CD4-positive, CD25-positive, alpha-beta regulatory T cell (primary cell): ENCODE data around the gene TFAP2A. TPM values are rescaled to one million over a fixed set of nuclear protein-coding genes. Genes with fewer than 3 reads are reported as not detected.

ENCODE experiments used
- ATAC-seq, 2 donors: fragments of 150-1000 bp; cut with Tn5 transposase; one replicate each; pipeline ENCODE4 v1.10.0; 2021; ENCODE audit warnings: low read depth in 2 of 2, moderate number of reproducible peaks in 2 of 2, moderate library complexity in 1 of 2
- DNase-seq, 3 donors: peaks; one replicate each; pipeline versions ENCODE4 v3.0.0 to v3.0.0-alpha.2; 2012 to 2022; ENCODE audit warnings: mixed read lengths in 1 of 3
- H3K27ac ChIP-seq: one replicate; pipeline ENCODE4 v1.7.0; 2013; ENCODE audit warnings: mild to moderate bottlenecking, low read length; ENCODE audit not compliant: insufficient read depth, poor library complexity, severe bottlenecking
- H3K27me3 ChIP-seq: one replicate; pipeline ENCODE4 v1.7.0; 2013; ENCODE audit warnings: low read length; ENCODE audit not compliant: control insufficient read depth, insufficient read depth
- H3K36me3 ChIP-seq: one replicate; pipeline ENCODE4 v1.7.0; 2013; ENCODE audit warnings: mild to moderate bottlenecking, low read length, moderate library complexity; ENCODE audit not compliant: control insufficient read depth, insufficient read depth
- H3K4me1 ChIP-seq: 2 replicates; pipeline ENCODE4 v1.7.0; 2013; ENCODE audit warnings: mild to moderate bottlenecking, low read length; ENCODE audit not compliant: insufficient read depth, control insufficient read depth, poor library complexity, severe bottlenecking
- H3K4me3 ChIP-seq: one replicate; pipeline ENCODE4 v1.7.0; 2013; ENCODE audit warnings: low read depth, mild to moderate bottlenecking, low read length, moderate library complexity
- H3K9me3 ChIP-seq, 2 experiments: 1 replicate in 1 of 2; 2 replicates in 1 of 2; pipeline ENCODE4 v1.7.0; 2013; ENCODE audit warnings: low read length in 2 of 2, mild to moderate bottlenecking in 1 of 2, moderate library complexity in 1 of 2; ENCODE audit not compliant: control insufficient read depth in 2 of 2
- H3K27ac Mint-ChIP-seq, 3 donors: one replicate each; pipeline ENCODE4 v1.8.0; 2020 to 2022; ENCODE audit warnings: mild to moderate bottlenecking in 3 of 3, mixed read lengths in 3 of 3, moderate library complexity in 2 of 3
- H3K27me3 Mint-ChIP-seq: one replicate; pipeline ENCODE4 v1.8.0; 2022; ENCODE audit warnings: mild to moderate bottlenecking, mixed read lengths
- H3K36me3 Mint-ChIP-seq: one replicate; pipeline ENCODE4 v1.8.0; 2020; ENCODE audit warnings: mixed read lengths
- H3K4me1 Mint-ChIP-seq, 4 donors: one replicate each; pipeline ENCODE4 v1.8.0; 2020 to 2022; ENCODE audit warnings: mixed read lengths in 4 of 4, mild to moderate bottlenecking in 1 of 4
- H3K4me3 Mint-ChIP-seq, 4 donors: one replicate each; pipeline ENCODE4 v1.8.0; 2020 to 2022; ENCODE audit warnings: mild to moderate bottlenecking in 4 of 4, mixed read lengths in 4 of 4, moderate library complexity in 3 of 4
- H3K9me3 Mint-ChIP-seq, 7 donors: one replicate each; pipeline ENCODE4 v1.8.0; 2020 to 2022; ENCODE audit warnings: mixed read lengths in 7 of 7, mild to moderate bottlenecking in 3 of 7, moderate library complexity in 2 of 7
- polyA plus RNA-seq, 4 donors: library from polyadenylated mRNA; unstranded; fragments of 300-500 nt; fragmentation: Illumina TruSeq; gene quantifications; one replicate each; pipeline ENCODE4 v1.2.3, GENCODE V29; 2021
- total RNA-seq: library from RNA; stranded (reverse); gene quantifications from one replicate; pipeline ENCODE4 v1.2.3, GENCODE V29; 2022

Gene TFAP2A
- total and polyA plus RNA-seq, 5 donors from 2014 or later, result not detected

GRCh38 chr6:10382728-10383330 lies 32.0 kb downstream of the TFAP2A start:
- Histone ChIP-seq H3K36me3 (no peaks in the 10 kb centered on the region), H3K4me1 (no peaks in the 10 kb centered on the region), H3K9me3 (peaks cover 3 to 4% of the 10 kb centered on the region in 2 experiments), H3K4me3 (no peak overlapping the region), H3K27me3 (peaks cover 27% of the 10 kb centered on the region), H3K27ac (no peak overlapping the region)
- ATAC-seq (no peak), DNase-seq (no peak)
- Mint-ChIP-seq H3K9me3 (peaks cover 0 to 15% (median 4%) of the 10 kb centered on the region in 7 donors), H3K27me3 (peaks cover 78% of the 10 kb centered on the region), H3K36me3 (peaks cover 3% of the 10 kb centered on the region), H3K27ac (no peak overlapping the region), H3K4me1 (peaks cover 4 to 20% (median 14%) of the 10 kb centered on the region in 4 donors), H3K4me3 (peak overlapping the region; percentile 24 to 48 (median 42))

GRCh38 chr6:10382322-10382721 lies 32.6 kb downstream of the TFAP2A start:
- DNase-seq (no peak), ATAC-seq (no peak)
- peaks cover 4 to 20% (median 14%) of the 10 kb centered on the region in 4 donors for H3K4me1 Mint-ChIP-seq
- Histone ChIP-seq H3K27ac (no peak overlapping the region), H3K4me3 (no peak overlapping the region), H3K27me3 (peaks cover 23% of the 10 kb centered on the region), H3K9me3 (peaks cover 1 to 4% of the 10 kb centered on the region in 2 experiments), H3K36me3 (no peaks in the 10 kb centered on the region), H3K4me1 (no peaks in the 10 kb centered on the region)
- peaks cover 3% of the 10 kb centered on the region for H3K36me3 Mint-ChIP-seq
- H3K4me3 Mint-ChIP-seq, result peak overlapping the region in 2 of 4 donors; percentile 24 to 27
- peaks cover 0 to 15% (median 4%) of the 10 kb centered on the region in 7 donors for H3K9me3 Mint-ChIP-seq
- peaks cover 75% of the 10 kb centered on the region for H3K27me3 Mint-ChIP-seq
- no peak overlapping the region for H3K27ac Mint-ChIP-seq

- no peaks in the 10 kb centered on the region for H3K4me1 ChIP-seq
- ATAC-seq, result no peak
- no peaks in the 10 kb centered on the region for H3K36me3 ChIP-seq
- DNase-seq, result no peak
- peaks cover 3% of the 10 kb centered on the region for H3K36me3 Mint-ChIP-seq
- H3K4me3 Mint-ChIP-seq, result peak overlapping the region in 1 of 4 donors; percentile 27
- peaks cover 19% of the 10 kb centered on the region for H3K27me3 ChIP-seq
- no peak overlapping the region for H3K27ac Mint-ChIP-seq
- no peak overlapping the region for H3K4me3 ChIP-seq
- no peak overlapping the region for H3K27ac ChIP-seq
- H3K4me1 Mint-ChIP-seq, result peaks cover 4 to 20% (median 14%) of the 10 kb centered on the region in 4 donors
- peaks cover 73% of the 10 kb centered on the region for H3K27me3 Mint-ChIP-seq
- peaks cover 1 to 4% of the 10 kb centered on the region in 2 experiments for H3K9me3 ChIP-seq
- peaks cover 0 to 13% (median 4%) of the 10 kb centered on the region in 7 donors for H3K9me3 Mint-ChIP-seq
These were observed 33.1 kb downstream of the TFAP2A start for GRCh38 chr6:10381830-10382208.

- Histone ChIP-seq H3K36me3 (no peaks in the 10 kb centered on the region), H3K4me3 (no peak overlapping the region), H3K27ac (no peak overlapping the region), H3K4me1 (no peaks in the 10 kb centered on the region), H3K9me3 (peaks cover 1 to 4% of the 10 kb centered on the region in 2 experiments), H3K27me3 (peaks cover 14% of the 10 kb centered on the region)
- Mint-ChIP-seq H3K36me3 (peaks cover 3% of the 10 kb centered on the region), H3K9me3 (peaks cover 0 to 13% (median 4%) of the 10 kb centered on the region in 7 donors), H3K4me1 (peaks cover 4 to 20% (median 14%) of the 10 kb centered on the region in 4 donors), H3K27me3 (peaks cover 68% of the 10 kb centered on the region), H3K27ac (no peak overlapping the region), H3K4me3 (no peak overlapping the region)
- DNase-seq, result no peak
- ATAC-seq, result no peak
These were observed 33.6 kb downstream of the TFAP2A start for GRCh38 chr6:10381133-10381829.

GRCh38 chr6:10375391-10375969 lies 39.4 kb downstream of the TFAP2A start:
- Histone ChIP-seq H3K4me3 (no peak overlapping the region), H3K36me3 (no peaks in the 10 kb centered on the region), H3K27ac (no peak overlapping the region), H3K4me1 (no peaks in the 10 kb centered on the region), H3K27me3 (no peaks in the 10 kb centered on the region), H3K9me3 (no peaks in the 10 kb centered on the region)
- H3K27ac Mint-ChIP-seq, result no peak overlapping the region
- H3K9me3 Mint-ChIP-seq, result peaks cover 0 to 3% (median 0%) of the 10 kb centered on the region in 7 donors
- H3K36me3 Mint-ChIP-seq, result no peaks in the 10 kb centered on the region
- ATAC-seq, result no peak
- DNase-seq, result no peak
- peaks cover 25% of the 10 kb centered on the region for H3K27me3 Mint-ChIP-seq
- no peak overlapping the region for H3K4me3 Mint-ChIP-seq
- no peaks in the 10 kb centered on the region for H3K4me1 Mint-ChIP-seq

GRCh38 chr6:10373642-10374359 lies 41.1 kb downstream of the TFAP2A start:
- H3K27me3 ChIP-seq, result no peaks in the 10 kb centered on the region
- Mint-ChIP-seq H3K9me3 (peaks cover 0 to 3% (median 0%) of the 10 kb centered on the region in 7 donors), H3K36me3 (no peaks in the 10 kb centered on the region), H3K4me3 (no peak overlapping the region), H3K27me3 (peaks cover 14% of the 10 kb centered on the region), H3K27ac (no peak overlapping the region), H3K4me1 (no peaks in the 10 kb centered on the region)
- H3K4me1 ChIP-seq, result no peaks in the 10 kb centered on the region
- no peak overlapping the region for H3K4me3 ChIP-seq
- no peak for DNase-seq
- H3K36me3 ChIP-seq, result no peaks in the 10 kb centered on the region
- no peak for ATAC-seq
- H3K27ac ChIP-seq, result no peak overlapping the region
- no peaks in the 10 kb centered on the region for H3K9me3 ChIP-seq

GRCh38 chr6:10369896-10370295 lies 45.0 kb downstream of the TFAP2A start:
- no peak for ATAC-seq
- H3K27me3 ChIP-seq, result no peaks in the 10 kb centered on the region
- peaks cover 0 to 4% (median 3%) of the 10 kb centered on the region in 7 donors for H3K9me3 Mint-ChIP-seq

More at GRCh38 chr6:10369896-10370295, 45.0 kb downstream of the TFAP2A start:
- Histone ChIP-seq H3K4me3 (no peak overlapping the region), H3K4me1 (no peaks in the 10 kb centered on the region), H3K9me3 (no peaks in the 10 kb centered on the region), H3K27ac (no peak overlapping the region), H3K36me3 (no peaks in the 10 kb centered on the region)
- H3K27ac Mint-ChIP-seq, result no peak overlapping the region
- no peak for DNase-seq
- H3K4me3 Mint-ChIP-seq, result no peak overlapping the region
- H3K36me3 Mint-ChIP-seq, result no peaks in the 10 kb centered on the region
- peaks cover 9% of the 10 kb centered on the region for H3K27me3 Mint-ChIP-seq
- no peaks in the 10 kb centered on the region for H3K4me1 Mint-ChIP-seq
